Sigmoid colon (tissue), 7 donors: ENCODE measurements around the gene GAGE12D. TPM values are rescaled to one million over a fixed set of nuclear protein-coding genes. Genes with fewer than 3 reads are reported as not detected.

Source experiments
- polyA plus RNA-seq, 3 donors: library from polyadenylated mRNA; stranded (reverse); fragments of 200-250 nt; gene quantifications; one replicate each; pipeline ENCODE4 v1.2.3, GENCODE V29; 2013
- small RNA-seq, 3 donors: library from RNA; depleted of rRNA; stranded (forward); fragments of <200 nt; gene quantifications; one replicate each; pipeline ENCODE3, GENCODE V24; 2016
- total RNA-seq, 4 donors: library from RNA; depleted of rRNA; stranded (reverse); fragments of >200 nt; gene quantifications; one replicate each; pipeline ENCODE4 v1.1.0, GENCODE V29; 2016
- donor health status: healthy with polysubstance abuse.
- donor health status: Bipolar disorder and iron deficiency.
- donor health status: healthy.

GAGE12D gene
- total and polyA plus RNA-seq, 7 donors = not detected

Small RNA genes within 50 kb of the gene (small RNA-seq; reads per million reads assigned to genes)
- 0 reads per million in 3 donors for gene GAGE12B

Other genes with a start within 250 kb of the GAGE12D start
- not detected for gene GAGE10, start 238.1 kb upstream of the GAGE12D start, total RNA-seq
- not detected for gene GAGE10, start 238.1 kb upstream of the GAGE12D start, polyA plus RNA-seq
- gene GAGE12J, start 219.7 kb upstream of the GAGE12D start, total RNA-seq = not detected
- gene GAGE12J, start 219.7 kb upstream of the GAGE12D start, polyA plus RNA-seq = not detected
- gene GAGE13, start 210.2 kb upstream of the GAGE12D start, total RNA-seq = not detected
- gene GAGE13, start 210.2 kb upstream of the GAGE12D start, polyA plus RNA-seq = not detected
- not detected for gene GAGE12C, start 9.6 kb upstream of the GAGE12D start, total RNA-seq
- gene GAGE12C, start 9.6 kb upstream of the GAGE12D start, polyA plus RNA-seq = not detected
- gene GAGE12E, start 9.6 kb downstream of the GAGE12D start, total RNA-seq = not detected
- gene GAGE12E, start 9.6 kb downstream of the GAGE12D start, polyA plus RNA-seq = not detected
- not detected for gene GAGE12F, start 19.1 kb downstream of the GAGE12D start, total RNA-seq
- not detected for gene GAGE12F, start 19.1 kb downstream of the GAGE12D start, polyA plus RNA-seq
- gene GAGE12G, start 28.7 kb downstream of the GAGE12D start, total RNA-seq = not detected
- gene GAGE12G, start 28.7 kb downstream of the GAGE12D start, polyA plus RNA-seq = not detected
- not detected for gene GAGE12H, start 38.2 kb downstream of the GAGE12D start, total RNA-seq
- not detected for gene GAGE12H, start 38.2 kb downstream of the GAGE12D start, polyA plus RNA-seq
- not detected for gene GAGE2A, start 47.8 kb downstream of the GAGE12D start, total RNA-seq
- gene GAGE2A, start 47.8 kb downstream of the GAGE12D start, polyA plus RNA-seq = not detected
- not detected for gene GAGE1, start 57.3 kb downstream of the GAGE12D start, total RNA-seq
- gene GAGE1, start 57.3 kb downstream of the GAGE12D start, polyA plus RNA-seq = not detected
- gene PAGE1, start 154.3 kb downstream of the GAGE12D start, total RNA-seq = not detected
- gene PAGE1, start 154.3 kb downstream of the GAGE12D start, polyA plus RNA-seq = not detected